Ishikawa (cell line): Measurements from ENCODE around the gene SPDYA.

Experiments used
- CEBPB ChIP-seq: IDR thresholded peaks from 2 replicates; pipeline ENCODE4 v1.6.1; 2012
- CREB1 ChIP-seq: IDR thresholded peaks from 2 replicates; pipeline ENCODE4 v1.6.1; 2012; ENCODE audit warnings: low read depth
- EGR1 ChIP-seq: IDR thresholded peaks from 2 replicates; pipeline ENCODE4 v1.6.1; 2012
- EP300 ChIP-seq: IDR thresholded peaks from 2 replicates; pipeline ENCODE4 v1.6.1; 2012; ENCODE audit warnings: borderline replicate concordance
- FOXM1 ChIP-seq: IDR thresholded peaks from 2 replicates; pipeline ENCODE4 v1.6.1; 2012; ENCODE audit warnings: low read depth, borderline replicate concordance
- MAX ChIP-seq: IDR thresholded peaks from 2 replicates; pipeline ENCODE4 v1.6.1; 2012
- NFIC ChIP-seq: IDR thresholded peaks from 2 replicates; pipeline ENCODE4 v1.6.1; 2012
- RAD21 ChIP-seq: IDR thresholded peaks from 2 replicates; pipeline ENCODE4 v1.6.1; 2012; ENCODE audit warnings: low read depth
- TAF1 ChIP-seq: IDR thresholded peaks from 2 replicates; pipeline ENCODE4 v1.6.1; 2012; ENCODE audit warnings: low read depth, mild to moderate bottlenecking
- TCF12 ChIP-seq: IDR thresholded peaks from 2 replicates; pipeline ENCODE4 v1.6.1; 2012; ENCODE audit warnings: low read depth
- TEAD4 ChIP-seq: IDR thresholded peaks from 2 replicates; pipeline ENCODE4 v1.6.1; 2012
- YY1 ChIP-seq: IDR thresholded peaks from 2 replicates; pipeline ENCODE4 v1.6.1; 2012; ENCODE audit warnings: low read depth
- ZBTB7A ChIP-seq: IDR thresholded peaks from 2 replicates; pipeline ENCODE4 v1.6.1; 2012; ENCODE audit warnings: low read depth
- TF ChIP-seq, protein P1 (sequence below): IDR thresholded peaks from 2 replicates; pipeline ENCODE4 v1.6.1; 2012; ENCODE audit warnings: low read depth, mild to moderate bottlenecking
- TF ChIP-seq, protein P2 (sequence below): IDR thresholded peaks from 2 replicates; pipeline ENCODE4 v1.6.1; 2012

Gene SPDYA

GRCh38 chr2:28855977-28856376 lies 45.3 kb downstream of the SPDYA start:
- no peak for TF ChIP-seq EGR1
- TF ChIP-seq TCF12 = no peak
- no peak for TF ChIP-seq FOXM1
- TF ChIP-seq ZBTB7A = no peak
- no peak for TF ChIP-seq RAD21
- no peak for TF ChIP-seq CEBPB
- TF ChIP-seq TEAD4 = no peak
- TF ChIP-seq, protein P1, sequence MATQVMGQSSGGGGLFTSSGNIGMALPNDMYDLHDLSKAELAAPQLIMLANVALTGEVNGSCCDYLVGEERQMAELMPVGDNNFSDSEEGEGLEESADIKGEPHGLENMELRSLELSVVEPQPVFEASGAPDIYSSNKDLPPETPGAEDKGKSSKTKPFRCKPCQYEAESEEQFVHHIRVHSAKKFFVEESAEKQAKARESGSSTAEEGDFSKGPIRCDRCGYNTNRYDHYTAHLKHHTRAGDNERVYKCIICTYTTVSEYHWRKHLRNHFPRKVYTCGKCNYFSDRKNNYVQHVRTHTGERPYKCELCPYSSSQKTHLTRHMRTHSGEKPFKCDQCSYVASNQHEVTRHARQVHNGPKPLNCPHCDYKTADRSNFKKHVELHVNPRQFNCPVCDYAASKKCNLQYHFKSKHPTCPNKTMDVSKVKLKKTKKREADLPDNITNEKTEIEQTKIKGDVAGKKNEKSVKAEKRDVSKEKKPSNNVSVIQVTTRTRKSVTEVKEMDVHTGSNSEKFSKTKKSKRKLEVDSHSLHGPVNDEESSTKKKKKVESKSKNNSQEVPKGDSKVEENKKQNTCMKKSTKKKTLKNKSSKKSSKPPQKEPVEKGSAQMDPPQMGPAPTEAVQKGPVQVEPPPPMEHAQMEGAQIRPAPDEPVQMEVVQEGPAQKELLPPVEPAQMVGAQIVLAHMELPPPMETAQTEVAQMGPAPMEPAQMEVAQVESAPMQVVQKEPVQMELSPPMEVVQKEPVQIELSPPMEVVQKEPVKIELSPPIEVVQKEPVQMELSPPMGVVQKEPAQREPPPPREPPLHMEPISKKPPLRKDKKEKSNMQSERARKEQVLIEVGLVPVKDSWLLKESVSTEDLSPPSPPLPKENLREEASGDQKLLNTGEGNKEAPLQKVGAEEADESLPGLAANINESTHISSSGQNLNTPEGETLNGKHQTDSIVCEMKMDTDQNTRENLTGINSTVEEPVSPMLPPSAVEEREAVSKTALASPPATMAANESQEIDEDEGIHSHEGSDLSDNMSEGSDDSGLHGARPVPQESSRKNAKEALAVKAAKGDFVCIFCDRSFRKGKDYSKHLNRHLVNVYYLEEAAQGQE = no peak
- no peak for TF ChIP-seq CREB1
- no peak for TF ChIP-seq TAF1
- TF ChIP-seq, protein P2, sequence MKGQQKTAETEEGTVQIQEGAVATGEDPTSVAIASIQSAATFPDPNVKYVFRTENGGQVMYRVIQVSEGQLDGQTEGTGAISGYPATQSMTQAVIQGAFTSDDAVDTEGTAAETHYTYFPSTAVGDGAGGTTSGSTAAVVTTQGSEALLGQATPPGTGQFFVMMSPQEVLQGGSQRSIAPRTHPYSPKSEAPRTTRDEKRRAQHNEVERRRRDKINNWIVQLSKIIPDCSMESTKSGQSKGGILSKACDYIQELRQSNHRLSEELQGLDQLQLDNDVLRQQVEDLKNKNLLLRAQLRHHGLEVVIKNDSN = no peak
- TF ChIP-seq YY1 = no peak
- no peak for TF ChIP-seq EP300
- TF ChIP-seq MAX = no peak
- TF ChIP-seq NFIC = no peak

DNA sequence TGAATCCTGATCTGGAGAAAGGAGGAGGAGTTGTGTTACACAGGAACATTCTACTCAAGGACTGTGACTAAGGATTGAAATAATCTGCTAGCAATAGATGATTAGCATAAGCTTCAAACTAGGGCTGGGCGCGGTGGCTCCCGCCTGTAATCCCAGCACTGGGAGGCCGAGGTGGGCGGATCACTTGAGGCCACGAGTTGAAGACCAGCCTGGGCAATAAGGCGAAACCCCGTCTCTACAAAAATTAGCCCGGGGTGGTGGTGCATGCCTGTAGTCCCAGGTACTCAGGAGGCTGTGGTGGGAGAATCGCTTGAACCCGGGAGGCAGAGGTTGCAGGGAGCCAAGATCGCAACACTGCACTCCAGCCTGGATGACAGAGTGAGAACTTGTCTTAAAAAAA lies 58.0 kb downstream of the SPDYA start:
- TF ChIP-seq CREB1 (no peak), ZBTB7A (no peak), YY1 (no peak), FOXM1 (no peak), TCF12 (no peak), TAF1 (no peak), EGR1 (no peak), EP300 (no peak), NFIC (no peak), TEAD4 (no peak)
- TF ChIP-seq, protein P1 = no peak

DNA sequence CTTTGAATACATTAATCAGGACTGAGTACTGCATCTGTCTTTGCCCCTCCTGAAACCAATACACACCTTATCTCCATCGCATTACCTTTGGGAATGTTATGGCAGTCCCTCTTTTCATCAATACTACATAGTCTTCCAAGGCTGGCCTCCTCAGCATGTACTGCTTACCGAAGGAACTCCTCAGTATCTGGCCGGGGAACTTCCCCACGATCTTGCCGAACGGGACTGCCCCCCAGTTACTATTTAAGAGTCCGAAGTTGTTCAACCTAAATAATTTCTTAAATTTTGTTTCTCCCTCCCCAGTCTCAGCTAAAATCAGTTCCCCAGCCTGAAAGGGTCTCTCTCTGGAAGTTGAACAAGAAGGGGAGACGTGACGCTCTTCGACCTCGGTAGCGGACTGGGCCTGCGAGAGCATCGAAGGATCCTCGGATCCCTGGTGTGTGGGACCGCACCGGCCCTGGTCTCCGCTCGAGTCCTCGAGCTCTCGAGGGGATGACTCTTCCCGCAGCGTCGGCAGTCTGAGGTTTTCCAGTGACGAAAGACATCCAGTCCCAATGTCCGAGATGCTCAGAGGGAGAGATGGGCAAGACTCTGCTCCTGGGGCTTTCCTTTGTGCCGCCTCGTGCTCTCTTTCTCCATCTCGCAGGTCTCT lies 59.0 kb downstream of the SPDYA start:
- TF ChIP-seq YY1 (no peak), FOXM1 (no peak), CREB1 (no peak), MAX (no peak), NFIC (no peak), TCF12 (no peak)

DNA sequence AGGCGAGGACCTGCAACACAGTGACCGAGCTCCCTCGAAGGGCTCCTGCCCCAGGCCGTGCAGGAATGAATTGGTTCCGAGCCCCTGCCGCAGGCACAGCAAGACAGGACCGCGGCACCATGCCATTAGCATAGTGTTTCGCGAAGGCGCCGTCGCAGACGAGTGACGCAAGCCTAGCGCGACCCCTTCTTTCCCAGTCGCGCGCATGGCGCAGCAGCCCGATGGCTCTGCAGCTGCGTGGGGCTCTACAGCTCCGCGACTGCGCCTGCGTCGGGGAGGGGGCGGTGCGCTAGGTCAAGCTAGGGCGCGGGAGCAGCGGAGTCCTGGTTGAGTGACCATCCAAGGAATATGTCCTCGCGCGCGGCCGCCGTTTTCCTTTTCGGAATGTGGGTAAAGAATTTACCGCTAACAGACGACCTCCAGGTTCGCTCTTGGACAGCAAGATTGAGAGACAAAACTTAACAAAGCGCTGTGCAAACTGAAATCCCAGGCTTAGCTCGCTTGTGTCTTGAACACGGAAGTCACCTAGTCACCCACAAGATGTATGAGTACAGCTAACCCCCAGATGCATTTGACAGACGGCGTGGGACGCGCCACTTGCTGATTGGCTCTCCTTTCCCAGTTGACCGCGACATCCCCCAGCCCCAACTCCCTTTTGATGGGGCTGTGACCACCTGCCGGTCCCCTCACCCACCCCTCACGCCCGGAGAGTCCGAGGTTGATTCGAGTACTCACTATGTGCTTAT lies 59.7 kb downstream of the SPDYA start, which contains the start of gene TRMT61B:
Gene TRMT61B (minus strand): TSS at position 164 of the 746 bp plus-strand sequence. CDS start 32 bp downstream, at position 132.
- TF ChIP-seq TCF12 (peak; percentile 62), EGR1 (peak; percentile 15; the same call in 1 of the 2 replicates), CREB1 (peak; percentile 98), CEBPB (peak; percentile 10; the same call in 1 of the 2 replicates), ZBTB7A (no peak), NFIC (no peak), RAD21 (no peak), FOXM1 (no peak), TAF1 (peak; percentile 89), YY1 (peak; percentile 88), MAX (peak; percentile 97), TEAD4 (0 out of 2 replicates have a peak, but pooled peaks have one; percentile 14)

DNA sequence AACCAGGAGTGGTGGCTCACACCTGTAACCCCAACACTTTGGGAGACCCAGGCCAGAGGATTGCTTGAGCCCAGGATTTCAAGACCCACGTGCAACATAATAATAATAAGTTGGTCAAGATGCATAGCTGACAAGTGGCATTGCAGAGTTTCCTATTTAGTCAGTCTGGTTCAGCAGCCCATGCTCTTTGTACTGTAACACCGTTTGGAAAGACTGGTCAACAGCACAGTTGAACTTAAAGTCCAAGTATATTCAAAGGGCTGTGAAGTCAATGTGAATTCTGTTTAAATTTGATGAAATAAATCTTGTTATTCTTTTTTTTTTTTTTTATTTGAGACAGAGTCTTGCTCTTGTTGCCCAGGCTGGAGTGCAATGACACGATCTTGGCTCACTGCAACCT lies 61.0 kb downstream of the SPDYA start:
- no peak for TF ChIP-seq MAX
- no peak for TF ChIP-seq TEAD4
- TF ChIP-seq CREB1 = no peak
- TF ChIP-seq TCF12 = no peak
- TF ChIP-seq ZBTB7A = no peak
- TF ChIP-seq, protein P2 = no peak
- TF ChIP-seq FOXM1 = no peak
- TF ChIP-seq TAF1 = no peak
- TF ChIP-seq EP300 = no peak
- no peak for TF ChIP-seq NFIC
- no peak for TF ChIP-seq RAD21
